GM18868 (cell line): Measurements from ENCODE around the gene CLBA1.

Experiments used
- ATAC-seq: cut with Tn5 transposase; IDR thresholded peaks from one replicate; pipeline ENCODE4 v1.9.1; 2021; ENCODE audit warnings: mild to moderate bottlenecking, moderate library complexity; ENCODE audit not compliant: unreplicated experiment

CLBA1 gene

GRCh38 chr14:104968541-104969401 lies 16.8 kb upstream of the CLBA1 start:
- no peak for ATAC-seq

- no peak for ATAC-seq
These were observed 15.8 kb upstream of the CLBA1 start for GRCh38 chr14:104969741-104970230.

- no peak for ATAC-seq
These were observed 15.1 kb upstream of the CLBA1 start for GRCh38 chr14:104970231-104971068.

- no peak for ATAC-seq
These were observed 13.9 kb upstream of the CLBA1 start for GRCh38 chr14:104971447-104972240.

- no peak for ATAC-seq
These were observed 13.1 kb upstream of the CLBA1 start for GRCh38 chr14:104972301-104973134.

GRCh38 chr14:104973135-104973384 lies 12.5 kb upstream of the CLBA1 start:
- no peak for ATAC-seq

- no peak for ATAC-seq
These were observed 12.0 kb upstream of the CLBA1 start for GRCh38 chr14:104973385-104974145.

GRCh38 chr14:104974146-104974541 lies 11.4 kb upstream of the CLBA1 start:
- ATAC-seq = no peak

- no peak for ATAC-seq
These were observed 10.8 kb upstream of the CLBA1 start for GRCh38 chr14:104974665-104975390.

- no peak for ATAC-seq
These were observed 9.9 kb upstream of the CLBA1 start for GRCh38 chr14:104975481-104976197.

GRCh38 chr14:104976198-104977007 lies 9.2 kb upstream of the CLBA1 start:
- ATAC-seq = peak; percentile 66

GRCh38 chr14:104977008-104977680 lies 8.4 kb upstream of the CLBA1 start:
- ATAC-seq = no peak

- no peak for ATAC-seq
These were observed 7.6 kb upstream of the CLBA1 start, which contains the start of gene AHNAK2 for GRCh38 chr14:104977681-104978653. Gene AHNAK2, minus strand, starts transcription at chr14:104978374. Its CDS starts 137 bp downstream, at chr14:104978237.

- ATAC-seq = no peak
These were observed 6.6 kb upstream of the CLBA1 start for GRCh38 chr14:104978746-104979691.
